K562 (cell line): ENCODE data around the gene IRGQ. TPM values are rescaled to one million over a fixed set of nuclear protein-coding genes. Genes with fewer than 3 reads are reported as not detected.

ENCODE experiments used
- ADNP ChIP-seq: fragments of 200-800 bp; sonication (Bioruptor generic); IDR thresholded peaks from 2 replicates; pipeline ENCODE4 v1.6.1; 2016; ENCODE audit warnings: missing genetic modification characterization, missing compliant biosample characterization
- ARID2 ChIP-seq: fragments of 450-650 bp; IDR thresholded peaks from 2 replicates; pipeline ENCODE4 v1.6.1; 2017; ENCODE audit warnings: antibody characterized with exemption, mild to moderate bottlenecking
- BHLHE40 ChIP-seq: IDR thresholded peaks from 2 replicates; pipeline ENCODE4 v1.6.1; 2011; ENCODE audit warnings: low read length, improper control_type of control experiment
- CBFA2T3 ChIP-seq: fragments of 450-650 bp; IDR thresholded peaks from 2 replicates; pipeline ENCODE4 v1.6.1; 2017
- CBX2 ChIP-seq: fragments of 200-600 bp; sonication (generic); IDR thresholded peaks from one replicate; pipeline ENCODE4 v1.6.1; 2012; ENCODE audit warnings: mild to moderate bottlenecking, low read length, inconsistent platforms; ENCODE audit not compliant: insufficient read depth, poor library complexity, severe bottlenecking
- CBX3 ChIP-seq, 2 experiments: IDR thresholded peaks; 1 replicate in 1 of 2; 2 replicates in 1 of 2; pipeline ENCODE4 v1.6.1; 2012; ENCODE audit warnings: inconsistent platforms in 2 of 2, low read length in 2 of 2, borderline replicate concordance in 1 of 2, control low read depth in 1 of 2
- CCNT2 ChIP-seq: IDR thresholded peaks from 2 replicates; pipeline ENCODE4 v1.6.1; 2011; ENCODE audit warnings: borderline replicate concordance, low read depth, mild to moderate bottlenecking, moderate library complexity, mixed read lengths, low read length; ENCODE audit not compliant: insufficient read length; ENCODE audit errors: extremely low read depth
- CHD2 ChIP-seq: IDR thresholded peaks from 2 replicates; pipeline ENCODE4 v1.6.1; 2011; ENCODE audit warnings: low read depth, low read length
- E2F3 ChIP-seq: fragments of 250-450 bp; sonication (Bioruptor Pico); IDR thresholded peaks from 2 replicates; pipeline ENCODE4 v1.4.0; 2020; ENCODE audit warnings: mild to moderate bottlenecking
- ETS1 ChIP-seq: conservative IDR thresholded peaks from 2 replicates; pipeline ENCODE4 v1.6.1; 2011; ENCODE audit warnings: low read depth, mild to moderate bottlenecking, low read length; ENCODE audit not compliant: control insufficient read depth
- HOMEZ ChIP-seq: fragments of 250-450 bp; sonication (Bioruptor Pico); IDR thresholded peaks from 2 replicates; pipeline ENCODE4 v1.4.0; 2020; ENCODE audit warnings: mild to moderate bottlenecking, moderate library complexity
- KDM5B ChIP-seq: fragments of 200-600 bp; sonication (generic); IDR thresholded peaks from 2 replicates; pipeline ENCODE4 v1.6.1; 2012; ENCODE audit warnings: low read depth, mild to moderate bottlenecking, moderate library complexity, low read length, control low read depth, inconsistent platforms; ENCODE audit not compliant: insufficient replicate concordance
- MNT ChIP-seq, 2 experiments: fragments of 450-650 bp; conservative IDR thresholded peaks; 2 replicates each; pipeline ENCODE4 v1.6.1; 2017; ENCODE audit warnings: mild to moderate bottlenecking in 2 of 2, moderate library complexity in 2 of 2
- NR2C1 ChIP-seq, 2 experiments: fragments of 450-650 bp; IDR thresholded peaks; 2 replicates each; pipeline ENCODE4 v1.6.1; 2017; ENCODE audit warnings: mild to moderate bottlenecking in 2 of 2, antibody characterized with exemption in 1 of 2, inconsistent platforms in 1 of 2, missing compliant biosample characterization in 1 of 2, missing genetic modification characterization in 1 of 2
- RBFOX2 ChIP-seq: fragments of 200-400 bp; formaldehyde crosslinking; IDR thresholded peaks from 2 replicates; pipeline ENCODE4 v1.6.1; 2017; ENCODE audit warnings: low read depth, mild to moderate bottlenecking, low read length, moderate library complexity
- SMARCA5 ChIP-seq: fragments of 450-650 bp; IDR thresholded peaks from 2 replicates; pipeline ENCODE4 v1.6.1; 2016
- SRSF1 ChIP-seq: fragments of 200-400 bp; formaldehyde crosslinking; IDR thresholded peaks from 2 replicates; pipeline ENCODE4 v1.6.1; 2017; ENCODE audit warnings: mild to moderate bottlenecking, low read depth, low read length, moderate library complexity
- SRSF3 ChIP-seq: fragments of 200-400 bp; formaldehyde crosslinking; IDR thresholded peaks from 2 replicates; pipeline ENCODE4 v1.6.1; 2016; ENCODE audit warnings: mild to moderate bottlenecking, low read length, moderate library complexity; ENCODE audit not compliant: insufficient read depth
- TAF15 ChIP-seq: fragments of 200-400 bp; formaldehyde crosslinking; IDR thresholded peaks from 2 replicates; pipeline ENCODE4 v1.6.1; 2017; ENCODE audit warnings: mild to moderate bottlenecking, low read depth, low read length, moderate library complexity
- U2AF1 ChIP-seq: fragments of 200-400 bp; formaldehyde crosslinking; optimal IDR thresholded peaks from 2 replicates; pipeline ENCODE3; 2017; ENCODE audit warnings: mild to moderate bottlenecking, low read depth, low read length, moderate library complexity
- USF1 ChIP-seq: sonication (generic); formaldehyde crosslinking; IDR thresholded peaks from 2 replicates; pipeline ENCODE4 v1.9.0; 2022; ENCODE audit warnings: mild to moderate bottlenecking, missing genetic modification reagents
- polyA plus RNA-seq, 8 experiments: library from polyadenylated mRNA; depleted of rRNA in 4 of 8; stranded (reverse) in 5 of 8; unstranded in 3 of 8; fragments of >200 nt; fragmentation: Nextera tagmentation in 2 of 8; fragmentation: Illumina TruSeq in 1 of 8; extraction: Ambion mirVana in 2 of 8; extraction: Trizol in 1 of 8; gene quantifications; 2 replicates each; pipeline versions ENCODE4 v1.2.1 to v1.2.3, GENCODE V29; 2011 to 2014; ENCODE audit warnings: inconsistent platforms in 1 of 8, missing spikeins in 1 of 8
- total RNA-seq, 7 experiments: library from RNA; depleted of rRNA in 6 of 7; stranded (reverse); fragments of >200 nt in 6 of 7; fragmentation: Illumina TruSeq in 2 of 7; extraction: Trizol in 2 of 7; gene quantifications; 2 replicates each; pipeline versions ENCODE4 v1.2.1 to v1.2.3, GENCODE V29; 2011 to 2021; ENCODE audit warnings: low replicate concordance in 1 of 7
- TF ChIP-seq, protein P1 (sequence below): fragments of 450-650 bp; IDR thresholded peaks from 2 replicates; pipeline ENCODE4 v1.6.1; 2018; ENCODE audit warnings: mild to moderate bottlenecking, low read depth; ENCODE audit not compliant: partially characterized antibody

Gene IRGQ
- total and polyA plus RNA-seq, 9 of the 15 experiments (the other 6 are each of a cell fraction or from before 2014, with no cell fraction given): 3.5 to 19.2 (median 7.9) TPM

GRCh38 chr19:43548706-43549105 is 47.2 kb downstream of the IRGQ start (continued):
- TF ChIP-seq CCNT2: no peak
- TF ChIP-seq NR2C1 (IDR thresholded peaks at IDR 0.05): no peak
- no peak for TF ChIP-seq NR2C1 (tag; IDR thresholded peaks at IDR 0.05)
- TF ChIP-seq E2F3: no peak
- TF ChIP-seq USF1 (CRISPR knock-in tag): peak; percentile 41; the same call in 1 of the 2 replicates
- TF ChIP-seq, protein P1, sequence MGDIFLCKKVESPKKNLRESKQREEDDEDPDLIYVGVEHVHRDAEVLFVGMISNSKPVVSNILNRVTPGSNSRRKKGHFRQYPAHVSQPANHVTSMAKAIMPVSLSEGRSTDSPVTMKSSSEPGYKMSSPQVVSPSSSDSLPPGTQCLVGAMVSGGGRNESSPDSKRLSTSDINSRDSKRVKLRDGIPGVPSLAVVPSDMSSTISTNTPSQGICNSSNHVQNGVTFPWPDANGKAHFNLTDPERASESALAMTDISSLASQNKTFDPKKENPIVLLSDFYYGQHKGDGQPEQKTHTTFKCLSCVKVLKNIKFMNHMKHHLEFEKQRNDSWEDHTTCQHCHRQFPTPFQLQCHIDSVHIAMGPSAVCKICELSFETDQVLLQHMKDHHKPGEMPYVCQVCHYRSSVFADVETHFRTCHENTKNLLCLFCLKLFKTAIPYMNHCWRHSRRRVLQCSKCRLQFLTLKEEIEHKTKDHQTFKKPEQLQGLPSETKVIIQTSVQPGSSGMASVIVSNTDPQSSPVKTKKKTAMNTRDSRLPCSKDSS: no peak
- TF ChIP-seq MNT (conservative IDR thresholded peaks at IDR 0.05): 0 out of 4 replicates have a peak, but pooled peaks of 1 of the 2 experiments have one; percentile 21
- TF ChIP-seq U2AF1: no peak
- TF ChIP-seq BHLHE40: 0 out of 2 replicates have a peak, but pooled peaks have one; percentile 19
- 0 out of 3 replicates have a peak, but pooled peaks of 1 of the 2 experiments have one; percentile 27 for TF ChIP-seq CBX3 (IDR thresholded peaks at IDR 0.05; ENCODE audit: borderline replicate concordance in 1 of 2, low read length in 2 of 2)
- TF ChIP-seq TAF15: no peak
- no peak for TF ChIP-seq ETS1
- TF ChIP-seq ADNP (tag): peak; percentile 69
- TF ChIP-seq SRSF1: no peak
- TF ChIP-seq CBFA2T3: 0 out of 2 replicates have a peak, but pooled peaks have one; percentile 2
- no peak for TF ChIP-seq CBX2
- peak; percentile 59; the same call in 1 of the 2 replicates for TF ChIP-seq SMARCA5
- no peak for TF ChIP-seq KDM5B
- no peak for TF ChIP-seq ARID2
- TF ChIP-seq SRSF3: no peak
- no peak for TF ChIP-seq CHD2
- no peak for TF ChIP-seq HOMEZ
- TF ChIP-seq RBFOX2: no peak
